Measurements from ENCODE around the gene ADGRA3. TPM values are rescaled to one million over a fixed set of nuclear protein-coding genes. Genes with fewer than 3 reads are reported as not detected.

The ADGRA3 gene
- total and polyA plus RNA-seq, 2 of the 13 experiments (the other 11 are each of a cell fraction or from before 2014, with no cell fraction given), result 32.2 to 40.8 TPM

DNA sequence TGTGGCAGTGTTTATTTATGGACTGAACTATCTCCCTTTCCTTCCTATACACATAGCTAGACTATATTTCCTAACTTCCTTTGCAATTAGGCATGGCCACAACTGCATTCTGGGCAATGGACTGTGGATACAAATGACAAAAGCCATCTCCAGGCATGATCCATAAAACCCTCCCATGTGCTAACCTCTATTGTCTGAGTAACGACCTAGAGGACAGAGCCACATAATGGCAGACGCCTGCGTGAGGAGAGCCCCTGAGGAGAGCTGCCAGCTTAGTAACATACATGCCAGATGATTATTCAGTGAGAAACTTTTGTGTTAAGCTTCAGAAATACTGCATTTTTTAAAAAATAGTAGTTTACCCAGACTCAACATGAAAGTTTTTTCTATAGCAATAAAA, 142.9 kb downstream of the ADGRA3 start:
- Histone ChIP-seq H2AFZ (ENCODE audit: low read length) (no peak overlapping the region), H3K27me3 (ENCODE audit: control insufficient read depth in 1 of 2, insufficient read depth in 2 of 2, low read length in 2 of 2) (no peaks in the 10 kb centered on the region), H3K79me2 (ENCODE audit: insufficient read depth, low read length) (no peaks in the 10 kb centered on the region), H3K4me2 (ENCODE audit: low read depth, low read length) (no peak overlapping the region), H3K27ac (ENCODE audit: extremely low read length, insufficient read depth, low read length) (no peak overlapping the region), H3K9me3 (ENCODE audit: low read length) (no peaks in the 10 kb centered on the region), H3K9ac (ENCODE audit: insufficient read depth, low read depth, low read length) (no peak overlapping the region), H3K4me1 (ENCODE audit: insufficient read depth, low read length) (no peaks in the 10 kb centered on the region), H3K4me3 (replicated peaks in 1 of 3; ENCODE audit: insufficient read depth in 1 of 3, low read depth in 2 of 3, low read length in 3 of 3) (no peak overlapping the region), H4K20me1 (ENCODE audit: insufficient read depth, low read length) (no peaks in the 10 kb centered on the region), H3K36me3 (replicated peaks in 1 of 2; ENCODE audit: control insufficient read depth in 1 of 2, insufficient read depth in 2 of 2, low read length in 2 of 2) (no peaks in the 10 kb centered on the region)
- in situ Hi-C loops (cut with HindIII; ENCODE audit: extremely low pct_ligation_motif_present, low pct_unique_long_range_greater_than_20kb) (no loop called here), intact Hi-C loops (cut with micrococcal nuclease; ENCODE audit: unreplicated experiment) (no loop called here)
- WGBS (ENCODE audit: low lambda C conversion rate), result 89% methylated on average over 3 of the region's 3 CpGs
- ATAC-seq (no peak; the same call in 1 of the 3 replicates), FAIRE-seq (no peak), DNase-seq (ENCODE audit: low spot score) (no peak)
- no TSS peak for BruUV-seq (replicated peaks)
- ChIA-PET POLR2A (no interaction called here), CTCF (ENCODE audit: low intra/inter-chr PET ratio, low total read pairs) (no interaction called here)
- no peak for TF ChIP-seq NONO (IDR thresholded peaks at IDR 0.05)
- no peak for TF ChIP-seq NONO (CRISPR knock-in tag; conservative IDR thresholded peaks at IDR 0.05)
- TF ChIP-seq, protein P1, sequence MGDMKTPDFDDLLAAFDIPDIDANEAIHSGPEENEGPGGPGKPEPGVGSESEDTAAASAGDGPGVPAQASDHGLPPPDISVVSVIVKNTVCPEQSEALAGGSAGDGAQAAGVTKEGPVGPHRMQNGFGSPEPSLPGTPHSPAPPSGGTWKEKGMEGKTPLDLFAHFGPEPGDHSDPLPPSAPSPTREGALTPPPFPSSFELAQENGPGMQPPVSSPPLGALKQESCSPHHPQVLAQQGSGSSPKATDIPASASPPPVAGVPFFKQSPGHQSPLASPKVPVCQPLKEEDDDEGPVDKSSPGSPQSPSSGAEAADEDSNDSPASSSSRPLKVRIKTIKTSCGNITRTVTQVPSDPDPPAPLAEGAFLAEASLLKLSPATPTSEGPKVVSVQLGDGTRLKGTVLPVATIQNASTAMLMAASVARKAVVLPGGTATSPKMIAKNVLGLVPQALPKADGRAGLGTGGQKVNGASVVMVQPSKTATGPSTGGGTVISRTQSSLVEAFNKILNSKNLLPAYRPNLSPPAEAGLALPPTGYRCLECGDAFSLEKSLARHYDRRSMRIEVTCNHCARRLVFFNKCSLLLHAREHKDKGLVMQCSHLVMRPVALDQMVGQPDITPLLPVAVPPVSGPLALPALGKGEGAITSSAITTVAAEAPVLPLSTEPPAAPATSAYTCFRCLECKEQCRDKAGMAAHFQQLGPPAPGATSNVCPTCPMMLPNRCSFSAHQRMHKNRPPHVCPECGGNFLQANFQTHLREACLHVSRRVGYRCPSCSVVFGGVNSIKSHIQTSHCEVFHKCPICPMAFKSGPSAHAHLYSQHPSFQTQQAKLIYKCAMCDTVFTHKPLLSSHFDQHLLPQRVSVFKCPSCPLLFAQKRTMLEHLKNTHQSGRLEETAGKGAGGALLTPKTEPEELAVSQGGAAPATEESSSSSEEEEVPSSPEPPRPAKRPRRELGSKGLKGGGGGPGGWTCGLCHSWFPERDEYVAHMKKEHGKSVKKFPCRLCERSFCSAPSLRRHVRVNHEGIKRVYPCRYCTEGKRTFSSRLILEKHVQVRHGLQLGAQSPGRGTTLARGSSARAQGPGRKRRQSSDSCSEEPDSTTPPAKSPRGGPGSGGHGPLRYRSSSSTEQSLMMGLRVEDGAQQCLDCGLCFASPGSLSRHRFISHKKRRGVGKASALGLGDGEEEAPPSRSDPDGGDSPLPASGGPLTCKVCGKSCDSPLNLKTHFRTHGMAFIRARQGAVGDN (CRISPR knock-in tag; IDR thresholded peaks at IDR 0.05), result no peak
- no peak for TF ChIP-seq THAP9 (CRISPR knock-in tag; IDR thresholded peaks at IDR 0.05; ENCODE audit: borderline replicate concordance)
- no peak for TF ChIP-seq SMAD9 (CRISPR knock-in tag; IDR thresholded peaks at IDR 0.05)
- TF ChIP-seq GTF2F1 (IDR thresholded peaks at IDR 0.05; ENCODE audit: low read length), result no peak
- TF ChIP-seq HMG20B (CRISPR knock-in tag; conservative IDR thresholded peaks at IDR 0.05), result no peak
- no peak for TF ChIP-seq ZNF740 (CRISPR knock-in tag; IDR thresholded peaks at IDR 0.05)
- TF ChIP-seq ZBTB34 (CRISPR knock-in tag; IDR thresholded peaks at IDR 0.05), result no peak
- no peak for TF ChIP-seq ZNF569 (CRISPR knock-in tag; IDR thresholded peaks at IDR 0.05; ENCODE audit: borderline replicate concordance)
- no peak for TF ChIP-seq ZNF83 (CRISPR knock-in tag; IDR thresholded peaks at IDR 0.05; ENCODE audit: borderline replicate concordance)
- TF ChIP-seq HMGXB4 (CRISPR knock-in tag; IDR thresholded peaks at IDR 0.05; ENCODE audit: borderline replicate concordance in 1 of 2, low read depth in 1 of 2), result no peak
- no peak for TF ChIP-seq PITX1 (CRISPR knock-in tag; IDR thresholded peaks at IDR 0.05)
- no peak for TF ChIP-seq NR2F6 (IDR thresholded peaks at IDR 0.05)
- TF ChIP-seq NR2F6 (CRISPR knock-in tag; IDR thresholded peaks at IDR 0.05), result no peak
- no peak for TF ChIP-seq NFKBIZ (CRISPR knock-in tag; IDR thresholded peaks at IDR 0.05)
